Right atrium auricular region (tissue), 2 donors: Measurements from ENCODE around the gene FGD5. TPM values are rescaled to one million over a fixed set of nuclear protein-coding genes. Genes with fewer than 3 reads are reported as not detected.

Source experiments
- DNase-seq: peaks from one replicate; pipeline ENCODE4 v3.0.0-alpha.2; 2019; ENCODE audit warnings: low spot score
- H3K27ac ChIP-seq, 2 donors: fragments of 200-600 bp; sonication (generic); 1 replicate in 1 of 2; 2 replicates in 1 of 2; pipeline ENCODE4 v1.5.1; 2016 to 2019
- H3K27me3 ChIP-seq, 2 donors: fragments of 200-600 bp; sonication (generic); one replicate each; pipeline versions ENCODE4 v1.5.1 to v1.6.0; 2017 to 2019
- H3K36me3 ChIP-seq: fragments of 200-600 bp; sonication (generic); one replicate; pipeline ENCODE4 v1.5.1; 2016
- H3K4me1 ChIP-seq, 2 donors: fragments of 200-600 bp; sonication (generic); one replicate each; pipeline versions ENCODE4 v1.5.1 to v1.6.0; 2017 to 2019
- H3K4me3 ChIP-seq, 2 donors: fragments of 200-600 bp; sonication (generic); 1 replicate in 1 of 2; 2 replicates in 1 of 2; pipeline ENCODE4 v1.5.1; 2017 to 2019; ENCODE audit warnings: mild to moderate bottlenecking in 1 of 2, moderate library complexity in 1 of 2
- H3K9me3 ChIP-seq, 2 donors: fragments of 200-600 bp; sonication (generic); one replicate each; pipeline ENCODE4 v1.5.1; 2019
- CTCF ChIP-seq, 2 donors: fragments of 200-600 bp; sonication (generic); IDR thresholded peaks; one replicate each; pipeline ENCODE4 v1.5.1; 2019; ENCODE audit warnings: antibody characterized with exemption in 2 of 2
- total RNA-seq, 2 donors: library from RNA; depleted of rRNA; stranded (reverse); fragments of >200 nt; gene quantifications; one replicate each; pipeline ENCODE4 v1.1.0, GENCODE V29; 2016

The FGD5 gene
- total RNA-seq, 2 donors from 2014 or later: 9.6 to 18.8 TPM

DNA sequence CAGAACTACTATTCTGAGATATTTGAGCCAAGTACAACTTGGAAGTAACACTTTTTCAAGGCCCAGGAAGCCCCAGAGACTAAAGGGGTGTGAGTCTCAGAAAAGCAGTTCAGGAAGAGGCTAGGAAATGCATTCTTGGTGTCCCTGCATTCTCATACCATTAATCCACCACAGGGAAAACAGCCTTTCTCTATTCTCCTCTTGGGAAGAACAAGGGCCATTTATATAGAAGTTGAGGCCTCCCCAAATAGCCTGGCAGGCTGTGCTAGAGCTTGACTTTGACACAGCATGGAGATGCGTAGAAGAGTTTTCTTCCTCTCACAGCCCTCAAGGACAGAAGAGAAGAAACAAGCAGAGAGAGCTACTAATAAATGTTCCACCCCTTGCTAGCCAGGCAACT is 123.1 kb downstream of the FGD5 start:
- no peak for TF ChIP-seq CTCF (IDR thresholded peaks at IDR 0.05)
- Histone ChIP-seq H3K4me1 (peaks cover 0 to 10% of the 10 kb centered on the region in 2 donors), H3K9me3 (no peaks in the 10 kb centered on the region), H3K36me3 (peaks cover 12% of the 10 kb centered on the region), H3K27ac (no peak overlapping the region), H3K27me3 (no peaks in the 10 kb centered on the region), H3K4me3 (no peak overlapping the region)
- no peak for DNase-seq

GRCh38 chr3:14943042-14943441 is 124.3 kb downstream of the FGD5 start:
- peaks cover 0 to 10% of the 10 kb centered on the region in 2 donors for H3K4me1 ChIP-seq
- H3K27ac ChIP-seq: no peak overlapping the region
- no peak for TF ChIP-seq CTCF (IDR thresholded peaks at IDR 0.05)
- peaks cover 12% of the 10 kb centered on the region for H3K36me3 ChIP-seq
- no peaks in the 10 kb centered on the region for H3K27me3 ChIP-seq
- H3K4me3 ChIP-seq: no peak overlapping the region
- DNase-seq: no peak
- no peaks in the 10 kb centered on the region for H3K9me3 ChIP-seq

GRCh38 chr3:14946236-14946635 is 127.5 kb downstream of the FGD5 start:
- no peaks in the 10 kb centered on the region for H3K9me3 ChIP-seq
- DNase-seq: no peak
- peak overlapping the region; percentile 65 to 84 for H3K4me3 ChIP-seq
- peaks cover 12% of the 10 kb centered on the region for H3K36me3 ChIP-seq
- TF ChIP-seq CTCF (IDR thresholded peaks at IDR 0.05): no peak
- H3K27me3 ChIP-seq: no peaks in the 10 kb centered on the region
- H3K4me1 ChIP-seq: peaks cover 0 to 28% of the 10 kb centered on the region in 2 donors
- peak overlapping the region; percentile 93 to 99 for H3K27ac ChIP-seq

DNA sequence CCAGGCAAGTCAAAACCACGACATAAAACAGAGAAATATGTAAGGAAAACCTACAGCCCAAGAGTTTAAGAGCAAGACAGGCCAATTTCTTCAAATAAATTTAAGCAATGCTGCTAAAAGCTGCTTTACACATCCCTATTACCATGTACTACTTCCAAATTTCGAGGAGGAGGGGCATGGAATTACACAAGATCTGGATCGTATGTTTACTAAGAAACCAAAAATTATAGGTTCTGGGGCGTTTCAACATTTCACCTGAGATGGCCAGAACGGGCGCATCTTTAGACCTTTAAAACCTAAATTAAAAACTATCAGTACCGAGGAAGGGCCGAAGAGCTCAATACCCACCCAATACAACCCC is 128.0 kb downstream of the FGD5 start:
- peak overlapping the region; percentile 65 to 84 for H3K4me3 ChIP-seq
- TF ChIP-seq CTCF (IDR thresholded peaks at IDR 0.05): no peak
- H3K9me3 ChIP-seq: no peaks in the 10 kb centered on the region
- no peak for DNase-seq
- peak overlapping the region; percentile 93 to 99 for H3K27ac ChIP-seq
- no peaks in the 10 kb centered on the region for H3K27me3 ChIP-seq
- H3K36me3 ChIP-seq: peaks cover 12% of the 10 kb centered on the region
- peaks cover 0 to 28% of the 10 kb centered on the region in 2 donors for H3K4me1 ChIP-seq

GRCh38 chr3:14947100-14947885 is 128.5 kb downstream of the FGD5 start, which contains the start of gene NR2C2:
NR2C2 (plus strand) TSS chr3:14947583; CDS start chr3:15003915, 56,332 bp downstream.
- Histone ChIP-seq H3K4me3 (peak within 1 kb of the TSS; percentile 65 to 84), H3K36me3 (peaks cover 12% of the 10 kb centered on the region), H3K27me3 (no peaks in the 10 kb centered on the region), H3K27ac (peak within 1 kb of the TSS; percentile 93 to 99), H3K9me3 (no peaks in the 10 kb centered on the region), H3K4me1 (peaks cover 0 to 28% of the 10 kb centered on the region in 2 donors)
- no peak for TF ChIP-seq CTCF (IDR thresholded peaks at IDR 0.05)
- peak; percentile 83 for DNase-seq
